A549 (cell line): ENCODE measurements around the gene PRSS56. TPM values are rescaled to one million over a fixed set of nuclear protein-coding genes. Genes with fewer than 3 reads are reported as not detected.

Experiments
- ATAC-seq, 2 experiments: fragments of 200-7000 bp in 1 of 2; fragments of >200 bp in 1 of 2; cut with Nextera tagmentation in 1 of 2; cut with Tn5 transposase in 1 of 2; 3 replicates each; pipeline versions ENCODE4 v1.8.0 to v1.9.1; 2018 to 2020; ENCODE audit warnings: mild to moderate bottlenecking in 1 of 2, moderate library complexity in 1 of 2
- CTCF ChIA-PET: fragments of 300-600 bp; sonication (Branson Sonifier 250); formaldehyde crosslinking; extraction: SDS; loops from one replicate; lab custom pipeline; 2021; ENCODE audit warnings: antibody characterized with exemption, inconsistent platforms; lab: Yijun Ruan, JAX
- POLR2A ChIA-PET: fragments of 350-600 bp; formaldehyde crosslinking; extraction: SDS; loops from one replicate; lab custom pipeline; 2021; ENCODE audit warnings: antibody characterized with exemption, inconsistent platforms; lab: Yijun Ruan, JAX
- DNase-seq, 2 experiments: peaks; one replicate each; pipeline versions ENCODE4 v3.0.0 to v3.0.0-alpha.2; 2011 to 2016; ENCODE audit warnings: low read depth in 1 of 2, low spot score in 1 of 2
- FAIRE-seq: peaks from 2 replicates; lab custom pipeline; 2011; peaks lifted over from hg19 to GRCh38; lab: Jason Lieb, UNC
- H3K27ac ChIP-seq, 2 experiments: fragments of >200 bp; sonication (Bioruptor Twin); formaldehyde crosslinking; 3 replicates each; pipeline ENCODE4 v1.5.1; 2016 to 2017
- H3K4me1 ChIP-seq: fragments of >200 bp; sonication (Bioruptor Twin); formaldehyde crosslinking; 3 replicates; pipeline ENCODE4 v1.6.1; 2016
- H3K4me2 ChIP-seq: fragments of >200 bp; sonication (Bioruptor Twin); formaldehyde crosslinking; 3 replicates; pipeline ENCODE4 v1.6.1; 2016
- H3K4me3 ChIP-seq: fragments of >200 bp; sonication (Bioruptor Twin); formaldehyde crosslinking; 3 replicates; pipeline ENCODE4 v1.5.1; 2016
- H3K9me3 ChIP-seq: fragments of >200 bp; sonication (Bioruptor Twin); formaldehyde crosslinking; 3 replicates; pipeline ENCODE4 v1.6.1; 2016
- BHLHE40 ChIP-seq: IDR thresholded peaks from 2 replicates; pipeline ENCODE4 v1.6.1; 2012; ENCODE audit warnings: low read depth, low read length, inconsistent platforms
- CBX8 ChIP-seq: fragments of 200-600 bp; sonication (generic); IDR thresholded peaks from 2 replicates; pipeline ENCODE4 v1.6.1; 2016
- CEBPB ChIP-seq, 2 experiments: fragments of >200 bp in 1 of 2; sonication (Bioruptor Twin) in 1 of 2; formaldehyde crosslinking in 1 of 2; IDR thresholded peaks; 2 replicates each; pipeline ENCODE4 v1.6.1; 2012 to 2016
- CHD2 ChIP-seq: fragments of 150-350 bp; IDR thresholded peaks from 2 replicates; pipeline ENCODE4 v1.6.1; 2014; ENCODE audit warnings: low read length; ENCODE audit not compliant: partially characterized antibody
- EP300 ChIP-seq, 2 experiments: fragments of >200 bp; sonication (Bioruptor Twin); formaldehyde crosslinking; IDR thresholded peaks; 2 replicates in 1 of 2; 3 replicates in 1 of 2; pipeline ENCODE4 v1.6.1; 2016 to 2017
- FOXS1 ChIP-seq: fragments of 250-450 bp; sonication (Bioruptor Pico); IDR thresholded peaks from 2 replicates; pipeline ENCODE4 v1.5.0; 2020; ENCODE audit warnings: mild to moderate bottlenecking, moderate library complexity
- GATA3 ChIP-seq: IDR thresholded peaks from 2 replicates; pipeline ENCODE4 v1.6.1; 2012; ENCODE audit warnings: borderline replicate concordance
- HDAC2 ChIP-seq: fragments of 200-600 bp; sonication (generic); IDR thresholded peaks from 2 replicates; pipeline ENCODE4 v1.6.1; 2016
- HOXA7 ChIP-seq: fragments of 250-450 bp; sonication (Bioruptor Pico); IDR thresholded peaks from 2 replicates; pipeline ENCODE4 v1.5.0; 2020; ENCODE audit warnings: mild to moderate bottlenecking, moderate library complexity
- KDM1A ChIP-seq: fragments of 200-600 bp; sonication (generic); IDR thresholded peaks from 2 replicates; pipeline ENCODE4 v1.6.1; 2016; ENCODE audit warnings: low read depth, mild to moderate bottlenecking
- MAZ ChIP-seq: fragments of 150-350 bp; IDR thresholded peaks from 2 replicates; pipeline ENCODE4 v1.6.1; 2014; ENCODE audit warnings: antibody characterized with exemption, low read depth, low read length, borderline replicate concordance
- MYC ChIP-seq: IDR thresholded peaks from 2 replicates; pipeline ENCODE4 v1.6.1; 2012; ENCODE audit warnings: mild to moderate bottlenecking, inconsistent platforms, low read length, improper control_type of control experiment, borderline replicate concordance
- NR3C1 ChIP-seq: fragments of >200 bp; sonication (Bioruptor Twin); formaldehyde crosslinking; IDR thresholded peaks from 3 replicates; pipeline ENCODE4 v1.6.1; 2017
- POLR2AphosphoS2 ChIP-seq: conservative IDR thresholded peaks from 2 replicates; pipeline ENCODE4 v1.6.1; 2012; ENCODE audit warnings: low read length, improper control_type of control experiment, inconsistent platforms
- RCOR1 ChIP-seq: fragments of 150-350 bp; IDR thresholded peaks from 2 replicates; pipeline ENCODE4 v1.6.1; 2014; ENCODE audit warnings: antibody characterized with exemption, low read length, low read depth
- SMC3 ChIP-seq: fragments of >200 bp; sonication (Bioruptor Twin); formaldehyde crosslinking; IDR thresholded peaks from 3 replicates; pipeline ENCODE4 v1.6.1; 2018; ENCODE audit warnings: inconsistent platforms
- TFCP2L1 ChIP-seq: fragments of 250-450 bp; sonication (Bioruptor Pico); IDR thresholded peaks from 2 replicates; pipeline ENCODE4 v1.5.0; 2021; ENCODE audit warnings: mild to moderate bottlenecking
- ZC3H11A ChIP-seq: fragments of 450-650 bp; IDR thresholded peaks from 2 replicates; pipeline ENCODE4 v1.6.1; 2014; ENCODE audit warnings: antibody characterized with exemption, mild to moderate bottlenecking
- ZNF302 ChIP-seq: fragments of 250-450 bp; sonication (Bioruptor Pico); IDR thresholded peaks from 2 replicates; pipeline ENCODE4 v1.9.0; 2021; ENCODE audit warnings: inconsistent platforms, mild to moderate bottlenecking, moderate library complexity
- WGBS: methylation state at CpG from one replicate; pipeline ENCODE4 v1.1.6; 2017; ENCODE audit errors: missing lambda C conversion rate; 5-methylcytosine and 5-hydroxymethylcytosine counted together
- polyA plus RNA-seq, 4 experiments: library from polyadenylated mRNA; depleted of rRNA in 3 of 4; stranded (reverse); fragments of >200 nt; fragmentation: RNase III in 1 of 4; extraction: RNeasy Plus Mini Kit Qiagen cat#74134 plus additional on column Dnase treatment in 1 of 4; gene quantifications; 2 replicates in 3 of 4; 3 replicates in 1 of 4; pipeline ENCODE4 v1.2.3, GENCODE V29; 2011 to 2017
- TF ChIP-seq, protein P1 (sequence below): fragments of 250-450 bp; sonication (Bioruptor Pico); IDR thresholded peaks from 2 replicates; pipeline ENCODE4 v1.5.0; 2020; ENCODE audit warnings: low read depth, mild to moderate bottlenecking, moderate library complexity

PRSS56 gene
- polyA plus RNA-seq, 2 of the 4 experiments (the other 2 are of a cell fraction) = not detected

DNA sequence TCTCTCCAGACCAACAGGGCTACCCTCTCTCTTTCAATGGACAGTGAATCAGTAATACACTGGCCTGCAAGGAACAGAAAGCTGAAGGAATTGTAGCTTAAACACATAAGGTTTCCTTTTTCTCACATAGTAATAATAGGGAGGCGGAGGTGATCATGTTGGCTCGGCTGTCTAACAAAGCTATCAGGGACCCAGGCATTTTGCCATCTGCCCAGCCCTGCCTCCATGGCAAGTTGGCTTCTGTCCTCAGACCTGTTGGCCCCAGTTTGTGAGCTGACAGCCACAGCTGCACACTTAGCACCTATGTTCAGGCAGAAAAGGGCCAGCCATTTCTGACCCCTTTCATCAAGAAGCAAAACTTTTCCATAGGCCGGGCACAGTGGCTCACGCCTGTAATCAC is 17.3 kb downstream of the PRSS56 start:
- ChIA-PET POLR2A (no interaction called here), CTCF (interaction anchor here (0.9 to 2.0 kb wide), 3 partner anchors 9 to 16 kb away, joined by 4 to 7 read pairs (median 5); no protein-coding TSS in a partner anchor)
- DNase-seq (no peak), FAIRE-seq (no peak), ATAC-seq (no peak)
- H3K4me1 ChIP-seq = no peaks in the 10 kb centered on the region
- no peak overlapping the region for H3K4me3 ChIP-seq
- TF ChIP-seq FOXS1 (CRISPR knock-in tag) (no peak), BHLHE40 (no peak), ZC3H11A (no peak), SMC3 (no peak)
- no peak overlapping the region for H3K27ac ChIP-seq
- H3K9me3 ChIP-seq = no peaks in the 10 kb centered on the region
- WGBS = 98% methylated on average over 4 of the region's 4 CpGs
- no peak overlapping the region for H3K4me2 ChIP-seq

DNA sequence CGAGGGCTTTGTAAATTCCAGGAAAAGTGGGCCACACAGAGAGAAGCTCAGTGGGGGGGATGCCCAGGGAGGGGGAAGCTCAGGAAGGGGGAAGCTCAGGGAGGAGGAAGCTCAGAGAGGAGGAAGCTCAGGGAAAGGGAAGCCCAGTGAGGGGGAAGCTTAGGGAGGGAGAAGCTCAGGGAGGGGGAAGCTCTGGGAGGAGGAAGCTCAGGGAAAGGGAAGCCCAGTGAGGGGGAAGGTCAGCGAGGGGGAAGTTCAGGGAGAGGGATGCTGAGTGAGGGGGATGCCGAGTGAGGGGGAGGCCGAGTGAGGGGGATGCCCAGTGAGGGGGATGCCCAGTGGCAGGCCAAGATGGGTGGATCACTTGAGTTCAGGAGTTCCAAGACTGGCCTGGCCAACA is 18.5 kb downstream of the PRSS56 start:
- Histone ChIP-seq H3K4me1 (no peaks in the 10 kb centered on the region), H3K9me3 (no peaks in the 10 kb centered on the region), H3K27ac (no peak overlapping the region), H3K4me3 (no peak overlapping the region), H3K4me2 (no peak overlapping the region)
- ATAC-seq (no peak), FAIRE-seq (no peak), DNase-seq (no peak)
- POLR2A ChIA-PET = no interaction called here
- CTCF ChIA-PET = interaction anchor here (0.6 to 1.7 kb wide), 4 partner anchors 9 to 283 kb away, joined by 3 to 4 read pairs (median 3); no protein-coding TSS in a partner anchor
- no peak for TF ChIP-seq RCOR1
- TF ChIP-seq KDM1A = no peak
- TF ChIP-seq HOXA7 (CRISPR knock-in tag) = no peak
- WGBS = 38% methylated on average over 1 of the region's 4 CpGs

DNA sequence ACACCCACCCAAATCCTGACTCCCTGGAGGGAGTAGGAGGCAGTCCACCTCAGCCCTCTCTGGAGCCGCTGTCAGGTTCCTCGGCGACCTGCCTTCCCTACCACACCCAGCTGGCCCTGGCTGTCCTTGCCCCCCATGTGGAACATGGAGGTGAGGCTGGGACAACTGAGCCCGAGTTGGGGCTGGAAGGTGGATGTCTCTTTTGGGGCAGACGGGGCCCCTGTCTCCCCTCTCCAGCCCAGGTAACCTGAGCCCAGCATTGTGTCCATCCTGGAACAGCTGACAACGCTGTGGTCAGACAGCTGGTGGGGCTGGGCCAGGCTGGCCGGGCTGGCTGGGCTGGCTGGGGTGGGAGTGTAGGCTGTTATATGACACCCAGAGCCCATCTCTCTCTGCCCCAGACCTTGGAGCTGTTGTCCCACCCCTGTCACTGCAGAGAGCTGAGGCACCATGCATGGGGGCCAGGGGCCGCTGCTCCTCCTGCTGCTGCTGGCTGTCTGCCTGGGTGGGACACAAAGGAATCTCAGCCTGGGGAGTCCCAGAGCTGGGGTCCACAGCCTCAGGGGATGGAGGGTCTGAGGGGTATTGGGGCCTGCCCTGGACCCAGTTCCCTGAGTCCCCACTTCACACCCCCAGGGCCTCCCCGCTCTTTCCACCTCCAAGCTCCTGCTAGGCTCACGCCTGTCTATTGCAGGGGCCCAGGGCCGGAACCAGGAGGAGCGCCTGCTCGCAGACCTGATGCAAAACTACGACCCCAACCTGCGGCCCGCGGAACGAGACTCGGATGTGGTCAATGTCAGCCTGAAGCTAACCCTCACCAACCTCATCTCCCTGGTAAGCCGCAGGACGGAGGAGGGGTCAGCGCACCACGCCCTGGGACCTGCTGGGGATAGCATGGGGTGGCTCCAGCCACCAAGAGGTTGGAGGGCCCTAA is 19.4 kb downstream of the PRSS56 start, which contains the start of gene CHRNG:
Gene CHRNG, plus strand, starts transcription at position 395 of the 934 bp plus-strand sequence. Its CDS starts 56 bp downstream, at position 451.
- ChIA-PET POLR2A (no interaction called here), CTCF (interaction anchor here (1.7 kb wide), 1 partner anchor 17 kb away, joined by 4 read pairs; no protein-coding TSS in a partner anchor)
- Histone ChIP-seq H3K9me3 (no peaks in the 10 kb centered on the region), H3K4me3 (no peak within 1 kb of the TSS), H3K4me2 (no peak within 1 kb of the TSS), H3K27ac (no peak within 1 kb of the TSS), H3K4me1 (no peaks in the 10 kb centered on the region)
- 85% methylated on average over 16 of the region's 23 CpGs for WGBS
- ATAC-seq (0 out of 6 replicates have a peak, but pooled peaks of 1 of the 2 experiments have one; percentile 3), FAIRE-seq (no peak), DNase-seq (no peak)
- TF ChIP-seq CHD2 (no peak), MYC (no peak), NR3C1 (no peak), POLR2AphosphoS2 (no peak), CBX8 (no peak), SMC3 (no peak), EP300 (IDR thresholded peaks at IDR 0.05) (no peak), MAZ (no peak), ZNF302 (CRISPR knock-in tag) (no peak), HDAC2 (no peak), TFCP2L1 (CRISPR knock-in tag) (no peak), RCOR1 (no peak), GATA3 (no peak), CEBPB (IDR thresholded peaks at IDR 0.05) (no peak)
- TF ChIP-seq, protein P1, sequence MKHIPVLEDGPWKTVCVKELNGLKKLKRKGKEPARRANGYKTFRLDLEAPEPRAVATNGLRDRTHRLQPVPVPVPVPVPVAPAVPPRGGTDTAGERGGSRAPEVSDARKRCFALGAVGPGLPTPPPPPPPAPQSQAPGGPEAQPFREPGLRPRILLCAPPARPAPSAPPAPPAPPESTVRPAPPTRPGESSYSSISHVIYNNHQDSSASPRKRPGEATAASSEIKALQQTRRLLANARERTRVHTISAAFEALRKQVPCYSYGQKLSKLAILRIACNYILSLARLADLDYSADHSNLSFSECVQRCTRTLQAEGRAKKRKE (CRISPR knock-in tag) = no peak
